GM19351 (cell line): ENCODE measurements around the gene EPC2.
"Not testable (repeated sequence)": the region's sequence is repeated elsewhere in the genome, so short reads cannot be mapped to it uniquely, and the experiment has no call there.

Experiments
- ATAC-seq: cut with Tn5 transposase; IDR thresholded peaks from one replicate; pipeline ENCODE4 v1.9.1; 2021; ENCODE audit warnings: mild to moderate bottlenecking, moderate library complexity; ENCODE audit not compliant: unreplicated experiment

The EPC2 gene

GRCh38 chr2:148640767-148641166 lies 3.8 kb upstream of the EPC2 start:
- ATAC-seq: no peak

GRCh38 chr2:148642112-148642744 lies 2.3 kb upstream of the EPC2 start:
- ATAC-seq: no peak

- ATAC-seq: no peak
These were observed 1.6 kb upstream of the EPC2 start for GRCh38 chr2:148642891-148643416.

GRCh38 chr2:148643421-148643820 lies 1.1 kb upstream of the EPC2 start:
- peak; percentile 37 for ATAC-seq

- peak; percentile 41 for ATAC-seq
These were observed 460 bp downstream of the EPC2 start for GRCh38 chr2:148644883-148645538.

GRCh38 chr2:148645539-148646230 lies 1.1 kb downstream of the EPC2 start:
- ATAC-seq: peak; percentile 42

- ATAC-seq: no peak
These were observed 1.6 kb downstream of the EPC2 start for GRCh38 chr2:148646231-148646559.

- not testable (repeated sequence) for ATAC-seq
These were observed 3.2 kb downstream of the EPC2 start for GRCh38 chr2:148647711-148648110.

GRCh38 chr2:148649936-148650335 lies 5.4 kb downstream of the EPC2 start:
- no peak for ATAC-seq

GRCh38 chr2:148650881-148651280 lies 6.3 kb downstream of the EPC2 start:
- ATAC-seq: no peak

- ATAC-seq: no peak
These were observed 7.4 kb downstream of the EPC2 start for GRCh38 chr2:148651972-148652371.

GRCh38 chr2:148653437-148653836 lies 8.9 kb downstream of the EPC2 start:
- ATAC-seq: peak; percentile 85

GRCh38 chr2:148654435-148654834 lies 9.9 kb downstream of the EPC2 start:
- ATAC-seq: no peak

- ATAC-seq: no peak
These were observed 12.0 kb downstream of the EPC2 start for GRCh38 chr2:148656516-148656915.

- ATAC-seq: peak; percentile 92
These were observed 14.5 kb downstream of the EPC2 start for GRCh38 chr2:148658807-148659722.

- ATAC-seq: no peak
These were observed 16.4 kb downstream of the EPC2 start for GRCh38 chr2:148660999-148661398.

- not testable (repeated sequence) for ATAC-seq
These were observed 17.8 kb downstream of the EPC2 start for GRCh38 chr2:148662332-148662731.

- no peak for ATAC-seq
These were observed 19.7 kb downstream of the EPC2 start for GRCh38 chr2:148664229-148664628.

GRCh38 chr2:148666555-148666954 lies 22.0 kb downstream of the EPC2 start:
- ATAC-seq: no peak

GRCh38 chr2:148667113-148667836 lies 22.7 kb downstream of the EPC2 start:
- ATAC-seq: no peak
